Colon (tissue), 2 donors: ENCODE results near the gene GPC6.

ENCODE experiments used
- FAIRE-seq: peaks from 2 replicates; lab custom pipeline; 2012; peaks lifted over from hg19 to GRCh38; lab: Jason Lieb, UNC
- donor health status: control.
- donor health status: control.

The GPC6 gene

DNA sequence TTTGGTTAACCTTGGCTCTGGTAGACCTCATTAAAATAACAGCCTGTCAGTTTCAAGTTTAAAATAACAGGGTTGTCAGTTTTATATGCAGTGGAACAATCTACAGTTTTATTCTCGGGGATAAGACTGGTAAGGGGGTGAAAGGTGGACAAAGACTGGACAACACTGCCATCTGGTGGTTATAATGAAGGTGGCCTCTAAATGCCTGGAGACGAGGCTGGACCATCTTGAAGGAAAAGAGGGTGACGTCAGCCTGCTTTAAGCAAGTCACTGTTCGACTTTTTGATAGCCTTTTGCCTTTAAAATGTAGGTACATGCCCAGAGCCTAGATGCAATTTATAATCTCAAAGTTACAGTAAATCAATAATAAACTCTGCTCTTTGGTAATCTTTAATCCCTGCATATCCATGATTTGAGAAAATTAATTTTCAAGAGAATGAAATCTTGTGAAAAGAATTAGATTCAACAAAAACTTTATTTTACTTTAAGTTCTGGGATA is 1135.9 kb downstream of the GPC6 start:
- FAIRE-seq: no peak

DNA sequence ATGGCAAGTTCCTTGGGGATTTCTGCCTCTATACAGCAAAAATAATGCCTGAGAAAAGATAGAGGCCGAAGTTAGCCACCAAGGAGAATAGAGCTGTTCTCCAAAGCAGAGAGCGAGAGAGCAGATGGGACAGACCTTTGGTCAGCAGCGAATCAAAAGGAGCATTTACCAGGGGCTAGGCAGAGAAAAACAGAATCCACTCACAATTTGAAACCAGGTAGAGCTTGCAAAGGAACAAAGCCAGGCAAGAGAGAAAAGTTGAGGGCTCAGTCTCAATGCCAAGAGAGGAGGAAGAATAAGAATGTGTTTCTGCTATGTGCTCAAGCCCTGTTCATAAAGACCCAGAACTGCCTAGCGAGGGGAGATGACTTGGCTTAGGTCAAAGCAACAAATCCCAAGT is 1140.1 kb downstream of the GPC6 start:
- no peak for FAIRE-seq

DNA sequence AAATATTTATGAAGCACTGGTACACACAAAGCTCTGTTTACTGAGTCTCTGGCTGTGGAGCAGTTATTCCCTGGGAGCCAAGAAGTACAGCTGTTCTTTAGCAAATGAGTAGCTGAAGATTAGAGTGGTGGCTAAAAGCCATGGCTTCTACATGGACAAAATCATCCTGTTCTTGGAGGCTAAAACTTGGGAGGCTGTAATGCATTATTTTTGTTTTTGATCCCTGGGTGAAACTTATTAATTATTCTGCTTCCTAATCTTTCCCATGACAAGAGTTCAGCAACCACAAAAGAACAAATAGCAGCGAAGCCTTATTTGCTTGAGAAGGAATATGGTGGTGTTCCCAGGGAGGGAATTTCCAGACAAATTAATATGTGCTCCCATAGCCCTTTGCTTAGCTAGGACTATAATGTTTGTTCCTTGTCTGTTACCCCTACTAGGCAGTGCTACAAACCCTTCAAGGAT is 1143.4 kb downstream of the GPC6 start:
- no peak for FAIRE-seq

DNA sequence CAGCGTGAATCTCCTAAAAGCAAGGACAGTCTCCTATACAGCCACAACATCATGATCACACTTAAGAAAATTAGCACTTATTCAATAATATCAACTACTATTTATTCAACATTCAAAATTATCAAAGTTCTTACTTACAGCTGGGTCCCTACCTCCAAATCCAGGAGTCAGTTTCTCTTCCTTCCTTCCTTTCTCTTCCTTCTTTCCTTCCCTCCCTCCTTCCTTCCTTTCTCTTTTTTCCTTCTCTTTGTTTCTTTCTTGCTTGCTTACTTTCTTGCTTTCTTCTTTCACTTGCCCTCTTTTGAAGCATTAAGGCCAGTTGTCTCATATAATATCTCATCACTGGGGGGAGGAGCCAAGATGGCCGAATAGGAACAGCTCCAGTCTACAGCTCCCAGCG is 1145.2 kb downstream of the GPC6 start:
- FAIRE-seq: no peak

DNA sequence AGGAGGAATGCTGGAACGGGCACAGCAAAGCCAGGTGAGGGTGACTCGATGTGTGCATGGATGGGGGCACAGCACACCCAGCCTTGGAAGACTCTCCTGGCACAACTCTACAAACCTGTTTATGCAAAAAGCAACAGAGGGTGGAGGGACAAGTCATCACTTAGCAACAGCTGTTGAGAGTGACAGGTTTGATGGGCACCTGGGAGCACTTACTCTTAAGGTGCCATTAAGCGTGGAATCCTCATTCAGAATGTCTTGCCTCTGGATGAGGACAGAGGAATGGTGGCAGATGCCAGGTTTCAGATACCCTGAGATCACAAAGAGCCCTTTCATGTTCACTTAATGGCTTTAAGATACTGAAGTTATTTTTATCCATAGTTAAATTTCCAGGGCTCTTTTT is 1155.9 kb downstream of the GPC6 start:
- no peak for FAIRE-seq

DNA sequence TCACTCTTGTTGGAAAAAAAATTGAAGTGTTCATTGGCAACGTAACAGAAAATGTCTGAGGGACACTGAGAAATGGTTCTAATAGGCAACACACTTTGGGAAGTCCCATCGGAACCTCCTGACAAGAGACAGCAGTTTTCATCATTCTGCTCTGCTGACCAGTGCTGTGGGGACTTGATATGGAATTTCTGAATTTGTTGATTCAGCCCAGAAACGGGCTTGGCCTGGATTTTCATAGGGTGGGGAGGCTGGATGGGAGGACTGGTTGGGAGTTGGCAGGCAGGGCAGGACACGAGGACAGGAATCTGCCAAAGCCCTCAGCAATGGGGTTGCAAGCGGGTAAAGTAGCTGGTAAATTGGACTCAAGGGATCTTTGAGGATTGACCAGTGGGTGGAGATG is 1156.4 kb downstream of the GPC6 start:
- no peak for FAIRE-seq

DNA sequence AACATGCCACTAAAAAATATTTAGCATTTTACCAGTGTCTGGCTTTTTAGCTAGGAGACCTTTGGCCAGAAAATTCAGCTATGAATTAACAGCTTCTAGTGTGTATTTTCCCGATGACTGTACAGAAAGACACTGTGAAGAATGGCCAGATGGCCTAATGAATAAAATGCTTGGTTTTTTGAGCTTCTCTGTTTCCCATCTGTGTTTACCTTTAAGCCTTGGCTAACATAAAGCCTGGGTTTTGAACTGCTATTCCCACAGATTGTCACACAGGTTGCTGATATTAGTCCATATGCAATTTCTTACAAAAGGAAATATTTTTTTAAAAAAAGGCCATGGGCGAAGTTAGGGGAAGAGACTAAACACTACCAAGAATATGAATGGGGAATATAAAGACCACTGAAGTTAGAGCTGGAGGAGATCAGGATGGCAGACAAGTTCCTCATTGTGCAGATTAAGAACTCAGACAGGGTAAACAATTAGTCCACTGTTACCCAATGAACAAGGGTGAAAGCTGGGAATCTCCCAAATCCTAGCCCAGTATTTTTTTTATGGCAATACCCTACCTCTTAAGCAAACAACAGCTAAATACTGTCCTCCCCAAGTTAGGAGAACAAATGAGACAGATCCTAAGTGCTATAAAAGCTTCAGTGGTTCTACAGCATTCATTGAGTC is 1157.8 kb downstream of the GPC6 start:
- FAIRE-seq: no peak

DNA sequence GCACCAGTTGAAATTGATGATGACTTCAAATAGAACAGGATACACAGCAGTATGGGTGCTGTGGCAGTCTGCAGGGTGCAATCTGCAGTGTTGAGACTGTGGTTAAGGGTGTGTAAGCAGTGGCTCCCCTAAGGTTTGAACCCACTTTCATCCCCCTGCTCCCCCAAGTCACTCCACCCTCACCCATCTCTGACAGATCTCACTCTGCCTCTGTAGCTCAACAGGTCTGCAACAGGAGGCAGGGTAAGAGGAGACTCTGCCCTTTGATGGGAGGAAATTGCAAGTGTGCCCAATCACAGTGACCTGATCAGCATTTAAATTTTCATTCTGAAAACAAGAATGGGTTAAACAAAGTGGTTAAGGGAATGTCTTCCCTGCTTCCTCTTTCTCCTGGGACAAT is 1160.4 kb downstream of the GPC6 start:
- FAIRE-seq: no peak

DNA sequence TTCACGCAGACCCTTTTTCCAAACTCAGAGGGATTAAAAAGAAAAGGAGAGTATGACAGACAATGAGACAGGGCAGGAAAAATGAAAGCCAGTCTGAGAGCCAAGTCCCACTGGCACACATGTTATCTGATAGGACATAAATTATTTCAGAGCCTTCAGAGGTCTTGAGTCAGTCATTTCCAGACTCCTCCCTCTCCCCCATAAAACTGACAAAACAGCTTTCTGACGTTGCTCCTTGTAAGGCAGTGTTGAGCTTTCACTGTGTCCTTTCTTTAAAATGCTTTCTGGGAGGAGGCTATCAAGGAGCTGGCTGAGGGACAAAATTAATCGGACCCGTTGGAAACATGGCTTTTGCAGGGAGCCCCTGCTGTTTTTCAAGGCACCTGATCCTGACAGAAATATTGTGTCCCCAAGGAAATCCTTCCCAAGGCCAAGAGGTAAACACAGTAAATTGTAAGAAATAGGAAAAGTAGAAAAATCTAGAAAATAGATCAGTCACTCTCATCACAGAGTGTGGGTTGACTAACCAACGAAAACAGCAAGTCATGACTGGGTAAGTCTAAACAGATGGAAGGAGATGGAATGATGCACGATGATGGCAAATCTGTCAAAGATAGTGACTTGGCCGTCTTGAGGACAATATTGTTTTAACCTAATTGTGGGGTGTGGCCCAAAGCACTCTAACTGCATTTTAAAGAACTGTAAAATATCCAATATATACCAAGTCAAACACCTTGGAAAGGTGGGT is 1163.2 kb downstream of the GPC6 start:
- FAIRE-seq: no peak

DNA sequence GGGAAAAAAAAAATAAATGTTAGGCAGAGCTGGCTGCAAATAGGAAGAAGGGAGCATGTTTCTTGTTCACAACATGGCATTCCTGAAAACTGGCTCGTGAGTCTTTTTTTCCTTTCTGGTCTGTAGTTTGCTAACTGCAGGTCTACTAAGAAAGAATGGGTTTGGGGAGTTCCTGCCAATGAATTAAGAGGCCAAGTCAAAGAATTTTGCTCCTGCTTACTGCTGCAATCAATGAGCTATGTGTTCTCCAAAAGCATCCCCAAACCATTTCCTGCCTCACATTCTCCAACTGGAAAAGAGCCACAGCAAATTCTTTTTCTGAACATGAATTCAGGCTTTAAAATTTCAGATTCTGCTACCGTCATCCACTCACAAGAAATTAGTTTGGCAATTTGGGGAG is 1164.3 kb downstream of the GPC6 start:
- FAIRE-seq: no peak

DNA sequence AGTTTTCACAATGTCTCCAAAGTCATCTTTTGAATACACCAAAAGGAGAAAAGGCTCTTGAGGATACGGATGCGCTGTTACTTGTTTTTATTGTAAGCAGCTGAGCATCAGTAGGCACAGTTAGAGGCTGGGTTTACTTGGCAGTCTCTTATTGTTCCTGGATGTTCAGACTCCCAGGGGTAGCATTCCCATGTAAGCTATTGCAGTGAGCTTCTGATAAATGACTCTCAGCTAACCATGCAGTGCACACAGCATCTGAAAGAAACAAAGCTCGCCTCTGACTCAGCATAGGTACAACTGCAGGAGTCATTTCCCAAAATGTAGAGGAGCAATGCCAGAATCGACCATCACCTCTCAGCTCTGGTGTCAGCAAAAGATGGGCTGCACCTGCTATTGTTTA is 1168.1 kb downstream of the GPC6 start:
- no peak for FAIRE-seq

DNA sequence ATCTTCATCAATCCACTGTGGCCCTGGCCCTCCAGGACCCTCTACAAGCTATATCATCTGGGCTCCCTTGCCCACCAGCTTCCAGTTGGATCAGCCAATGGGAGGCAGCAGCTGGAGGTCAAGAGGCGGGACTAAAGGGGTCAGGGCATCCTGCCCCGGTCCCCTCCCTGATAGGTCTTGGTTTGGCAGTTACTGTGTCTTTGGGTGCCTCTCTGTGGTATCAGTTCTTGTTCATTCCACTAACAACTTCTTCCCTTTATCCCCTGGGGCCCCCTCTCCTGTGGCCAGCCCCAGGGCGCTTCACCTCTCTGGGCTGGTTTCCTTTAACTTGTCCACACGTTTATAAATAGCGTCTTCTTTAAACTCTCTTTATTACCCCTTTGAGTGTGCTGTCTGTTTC is 1169.3 kb downstream of the GPC6 start:
- FAIRE-seq: no peak

DNA sequence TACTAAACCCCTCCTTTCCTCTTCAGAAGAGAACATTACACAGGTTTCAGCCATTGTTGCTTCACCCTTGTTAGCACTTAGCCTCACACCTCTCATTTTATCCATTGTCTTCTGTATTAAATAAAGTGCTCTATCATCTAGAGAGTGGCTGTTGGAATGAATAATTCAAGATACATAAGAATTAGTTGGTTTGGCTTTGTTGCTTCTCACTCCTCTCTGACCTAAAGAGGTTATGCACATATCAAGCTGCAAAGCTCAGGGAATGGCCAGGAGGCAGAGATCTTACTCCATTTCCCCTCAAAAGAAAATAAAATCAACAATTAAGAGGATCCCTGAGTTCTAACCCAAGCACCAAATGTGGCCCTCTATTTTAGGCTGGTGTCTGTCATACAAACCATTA is 1173.2 kb downstream of the GPC6 start:
- no peak for FAIRE-seq

DNA sequence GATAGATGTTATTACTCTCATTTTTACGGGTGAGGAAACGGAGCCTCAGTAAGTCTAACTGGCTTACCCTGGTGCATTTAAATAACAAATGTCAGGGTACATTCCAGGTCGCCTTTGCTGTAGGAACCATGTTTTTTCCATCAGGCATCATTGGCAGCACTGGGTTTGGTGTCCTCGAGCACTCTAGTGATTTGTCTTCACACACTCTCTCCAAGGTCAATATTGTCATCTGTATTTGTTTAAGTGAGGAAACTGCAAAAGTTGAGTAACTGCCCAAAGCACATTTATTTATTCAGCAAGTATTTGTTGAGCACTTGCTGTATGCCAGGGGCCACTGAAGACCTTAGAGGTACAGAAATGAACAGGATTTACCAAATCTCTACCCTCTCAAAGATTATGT is 1174.3 kb downstream of the GPC6 start:
- no peak for FAIRE-seq

DNA sequence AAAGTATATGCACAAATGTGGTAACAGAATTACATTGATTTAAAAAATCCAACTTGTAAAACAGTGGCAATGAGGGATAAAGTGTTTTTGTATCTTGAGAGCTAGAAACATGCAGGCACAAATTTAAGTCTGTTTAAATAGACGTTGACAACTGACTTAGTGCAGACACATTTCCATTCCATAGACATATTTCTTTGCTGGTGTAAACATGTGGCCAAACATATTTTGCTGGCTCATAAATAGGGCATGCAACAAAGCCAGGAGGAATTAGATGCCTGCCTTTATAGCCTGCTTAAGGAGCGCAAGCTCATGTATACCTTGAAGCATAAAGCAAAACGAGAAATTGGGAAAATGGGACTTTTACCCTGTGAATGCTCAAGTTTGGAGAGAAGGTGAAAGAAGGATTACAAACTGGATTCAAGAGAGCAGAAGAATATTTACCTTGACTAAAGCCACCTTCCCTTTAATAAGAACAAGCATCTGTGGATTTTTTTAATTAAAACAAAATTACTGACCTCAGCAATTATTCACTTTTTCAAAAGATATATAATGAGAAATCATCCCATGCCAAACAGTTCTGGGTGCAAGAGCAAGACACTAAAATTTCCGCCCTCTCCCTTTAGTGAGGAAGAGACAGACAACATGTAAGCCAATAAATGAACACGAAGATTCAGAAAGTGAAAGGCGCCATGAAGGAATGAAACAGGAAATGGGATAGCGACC is 1181.9 kb downstream of the GPC6 start:
- FAIRE-seq: no peak

DNA sequence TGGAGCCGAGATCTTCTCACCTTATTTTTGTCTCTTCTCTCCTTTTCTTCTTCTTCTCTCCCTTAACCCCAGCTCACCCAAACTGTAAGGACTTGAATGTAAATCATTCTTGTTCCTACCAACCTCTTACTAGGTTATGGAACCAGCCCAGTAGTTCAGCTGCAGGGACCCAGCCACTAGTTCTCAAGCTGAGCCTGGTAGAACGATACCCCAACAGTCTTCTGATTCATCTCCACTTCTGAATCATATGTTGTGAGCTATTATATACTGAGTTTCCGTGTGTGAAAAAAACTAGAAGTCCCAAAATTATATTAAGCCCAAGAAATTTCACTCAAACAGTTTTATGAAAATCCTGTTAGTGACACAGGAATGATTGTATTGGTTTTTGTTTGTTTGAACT is 1185.1 kb downstream of the GPC6 start:
- no peak for FAIRE-seq

DNA sequence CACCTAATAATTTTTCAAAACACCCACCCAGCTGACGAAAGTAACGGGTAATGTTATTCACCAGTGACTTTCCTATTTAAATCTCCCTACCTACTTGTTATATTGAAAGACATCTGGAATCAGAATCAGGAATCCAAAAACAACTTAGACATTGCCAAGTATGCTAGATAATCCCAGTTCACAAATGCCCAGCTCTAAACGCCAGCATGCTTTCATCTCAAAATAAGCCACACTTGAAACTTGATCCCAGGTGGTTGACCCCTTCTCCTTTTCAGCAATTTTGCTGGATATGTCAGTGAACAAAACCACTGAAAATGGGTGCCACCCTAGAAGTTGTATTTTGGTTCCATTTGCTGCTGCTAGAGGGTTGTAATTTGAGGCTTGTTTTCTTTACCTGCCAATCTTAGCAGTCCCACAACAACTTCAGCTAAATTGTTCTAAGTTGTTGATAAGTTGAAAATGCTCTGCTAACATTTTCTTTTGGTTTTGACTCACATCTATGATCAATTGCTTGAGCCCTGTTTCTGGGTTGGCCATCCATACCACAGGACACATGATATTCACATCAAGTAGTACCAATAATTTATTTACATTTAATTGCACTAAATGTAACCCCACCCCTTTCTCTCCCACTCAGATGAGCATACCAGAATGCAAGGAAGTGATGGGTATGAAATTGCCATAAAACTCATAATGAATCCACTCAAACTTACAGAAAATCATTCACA is 1186.4 kb downstream of the GPC6 start:
- no peak for FAIRE-seq

DNA sequence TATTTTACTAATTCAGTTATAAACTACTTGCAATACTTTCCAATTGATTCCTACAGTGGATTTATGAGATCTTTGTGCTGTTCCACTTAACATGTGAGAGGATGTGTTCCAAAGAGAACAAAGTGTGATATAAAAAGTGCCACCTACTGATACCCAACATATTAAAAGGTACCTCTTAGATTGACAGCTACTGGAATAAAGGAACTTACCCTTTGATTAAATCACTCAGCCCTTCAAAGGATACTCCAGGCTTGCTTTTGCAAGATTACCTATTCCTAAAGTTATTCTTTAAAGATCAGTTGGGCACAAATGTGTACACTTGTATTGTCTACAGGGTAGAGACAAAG is 1187.0 kb downstream of the GPC6 start:
- FAIRE-seq: no peak

DNA sequence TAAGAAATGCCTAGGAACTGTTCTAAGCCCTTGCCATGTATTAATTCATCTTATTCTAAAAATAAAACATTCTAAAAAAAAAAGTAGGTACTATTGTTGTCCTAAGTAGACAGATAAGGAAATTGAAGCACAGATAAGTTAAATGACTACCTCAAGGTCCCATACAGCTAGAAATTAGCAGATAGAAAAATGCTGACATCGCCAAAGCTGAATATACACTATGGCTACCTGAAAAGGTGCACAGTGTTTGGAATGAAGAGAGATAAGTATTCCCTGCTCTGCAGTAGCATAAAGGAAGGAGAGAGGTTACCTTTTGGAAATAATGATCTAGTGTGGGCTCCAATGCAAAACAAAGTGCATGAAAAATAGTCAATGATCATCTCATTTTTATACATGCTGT is 1187.5 kb downstream of the GPC6 start:
- no peak for FAIRE-seq

DNA sequence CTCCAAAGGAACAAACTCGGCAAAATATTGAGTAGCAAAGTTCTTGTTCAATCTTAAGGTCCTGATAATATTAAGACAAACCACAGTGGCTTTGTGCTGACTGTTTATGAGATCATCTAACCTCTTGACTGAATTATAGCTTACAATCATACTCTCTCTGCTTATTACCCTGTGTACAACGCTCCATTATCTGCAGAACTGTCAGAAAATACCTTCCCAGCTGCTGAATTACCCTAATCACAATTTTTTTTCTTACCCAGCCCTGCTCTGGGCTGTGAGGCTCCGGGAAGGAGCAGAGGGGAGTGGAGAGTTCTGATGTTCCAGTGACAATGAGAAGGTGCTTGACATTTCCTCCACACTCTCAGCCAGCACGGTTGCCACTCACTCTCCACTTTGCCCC is 1188.1 kb downstream of the GPC6 start:
- no peak for FAIRE-seq

DNA sequence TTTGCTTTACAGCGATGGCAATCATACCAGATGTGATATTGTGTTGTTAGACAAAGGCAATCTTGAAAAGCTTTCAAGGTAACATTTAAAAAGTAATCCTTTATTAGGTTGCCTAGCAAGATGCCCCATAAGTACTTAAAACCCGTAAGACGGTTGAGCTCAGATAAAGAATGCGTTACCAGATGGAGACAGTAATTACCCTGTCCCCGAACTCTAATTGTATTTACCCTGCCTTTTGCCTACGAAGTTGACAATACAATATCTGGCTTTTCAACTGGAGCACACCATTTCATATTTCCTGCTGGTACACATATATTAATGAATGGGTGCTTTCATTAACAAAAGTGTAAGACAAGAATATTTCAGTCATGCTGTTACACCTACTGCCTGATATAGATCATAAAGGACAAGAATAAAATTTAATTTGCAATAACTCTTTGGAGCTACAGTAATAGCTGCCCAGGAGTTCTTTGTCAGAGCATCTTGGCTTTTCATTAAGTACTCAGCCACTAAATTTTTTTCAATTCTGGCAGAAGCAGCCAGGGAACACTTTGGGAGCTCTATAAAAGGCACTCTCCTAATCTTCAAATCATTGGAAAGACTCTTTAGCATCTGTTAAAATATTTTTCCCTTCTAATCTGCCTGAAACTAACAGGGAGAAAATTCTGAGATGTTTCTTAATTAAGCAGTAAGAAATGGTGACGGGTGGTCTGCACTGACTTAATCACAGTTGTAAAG is 1189.1 kb downstream of the GPC6 start:
- FAIRE-seq: no peak
